IgD-negative memory B cell (primary cell): ENCODE measurements around the gene IGSF5. TPM values are rescaled to one million over a fixed set of nuclear protein-coding genes. Genes with fewer than 3 reads are reported as not detected.
A peak's percentile ranks its signal among the peaks of the same experiment; 100 is the strongest.
"Not testable (repeated sequence)": the region's sequence is repeated elsewhere in the genome, so short reads cannot be mapped to it uniquely, and the experiment has no call there.

Experiments used
- H3K27ac Mint-ChIP-seq, 3 donors: one replicate each; pipeline ENCODE4 v1.8.0; 2020 to 2022; ENCODE audit warnings: mild to moderate bottlenecking in 3 of 3, mixed read lengths in 3 of 3, moderate library complexity in 1 of 3
- H3K27me3 Mint-ChIP-seq: one replicate; pipeline ENCODE4 v1.8.0; 2021; ENCODE audit warnings: mixed read lengths
- H3K36me3 Mint-ChIP-seq: one replicate; pipeline ENCODE4 v1.8.0; 2020; ENCODE audit warnings: mild to moderate bottlenecking, mixed read lengths
- H3K4me1 Mint-ChIP-seq, 3 donors: one replicate each; pipeline ENCODE4 v1.8.0; 2020 to 2022; ENCODE audit warnings: mixed read lengths in 3 of 3, mild to moderate bottlenecking in 1 of 3
- H3K4me3 Mint-ChIP-seq, 4 donors: one replicate each; pipeline ENCODE4 v1.8.0; 2020 to 2022; ENCODE audit warnings: mild to moderate bottlenecking in 4 of 4, mixed read lengths in 4 of 4, moderate library complexity in 3 of 4
- H3K9me3 Mint-ChIP-seq, 3 donors: one replicate each; pipeline ENCODE4 v1.8.0; 2020 to 2021; ENCODE audit warnings: mixed read lengths in 3 of 3, mild to moderate bottlenecking in 1 of 3
- polyA plus RNA-seq: library from polyadenylated mRNA; unstranded; fragments of 300-500 nt; fragmentation: Illumina TruSeq; gene quantifications from one replicate; pipeline ENCODE4 v1.2.3, GENCODE V29; 2021

The IGSF5 gene
- not detected for polyA plus RNA-seq

DNA sequence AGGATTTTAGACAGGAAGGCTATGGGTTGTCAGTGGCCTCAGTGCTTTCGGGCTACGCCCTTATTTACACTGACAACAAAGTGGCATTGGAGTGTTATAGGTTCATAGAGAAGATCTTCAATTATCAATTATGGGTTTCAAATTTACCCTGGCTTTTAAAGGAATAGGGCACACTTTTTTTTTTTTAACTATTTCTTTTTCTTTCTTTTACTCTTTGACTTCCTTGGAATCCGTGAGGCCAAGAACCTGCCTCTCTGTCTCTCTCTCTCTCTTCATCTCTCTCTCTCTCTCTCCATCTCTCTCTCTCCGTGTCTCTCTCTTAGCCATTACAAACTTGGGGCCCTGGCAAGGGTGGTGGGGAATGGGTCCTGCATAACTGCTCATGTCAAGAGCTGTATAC lies at the start of gene IGSF5:
IGSF5 (plus strand) TSS at position 301 of the 400 bp plus-strand sequence. CDS start 327 bp downstream, outside the sequence.
- H3K4me3 Mint-ChIP-seq, H3K27me3 Mint-ChIP-seq, H3K9me3 Mint-ChIP-seq, H3K4me1 Mint-ChIP-seq, H3K36me3 Mint-ChIP-seq: not testable (repeated sequence)
- H3K27ac Mint-ChIP-seq: peak within 1 kb of the TSS in 1 of 3 donors; percentile 35

DNA sequence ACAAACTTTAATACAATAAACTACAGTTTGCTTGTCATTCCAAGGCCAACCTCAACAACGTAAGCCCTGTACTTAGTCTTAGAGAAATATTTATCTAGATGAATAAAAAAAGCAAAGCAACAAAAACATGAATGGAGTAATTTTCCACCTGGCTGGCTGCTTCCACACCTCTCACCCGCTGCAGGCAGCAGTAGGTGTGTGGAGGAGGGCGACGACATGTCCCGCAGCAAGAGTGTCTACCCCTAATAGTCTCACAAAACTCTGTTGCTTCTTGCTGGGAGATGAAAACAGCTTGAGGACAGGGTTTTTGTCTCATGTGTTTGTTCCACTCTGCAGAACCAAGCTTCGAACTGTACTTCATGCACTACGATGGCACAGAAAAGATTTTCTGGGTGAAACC lies 48.8 kb upstream of the IGSF5 start:
- Mint-ChIP-seq H3K4me1 (no peaks in the 10 kb centered on the region), H3K27me3 (no peaks in the 10 kb centered on the region), H3K36me3 (no peaks in the 10 kb centered on the region), H3K9me3 (peaks cover 0 to 4% (median 3%) of the 10 kb centered on the region in 3 donors), H3K27ac (no peak overlapping the region), H3K4me3 (no peak overlapping the region)

DNA sequence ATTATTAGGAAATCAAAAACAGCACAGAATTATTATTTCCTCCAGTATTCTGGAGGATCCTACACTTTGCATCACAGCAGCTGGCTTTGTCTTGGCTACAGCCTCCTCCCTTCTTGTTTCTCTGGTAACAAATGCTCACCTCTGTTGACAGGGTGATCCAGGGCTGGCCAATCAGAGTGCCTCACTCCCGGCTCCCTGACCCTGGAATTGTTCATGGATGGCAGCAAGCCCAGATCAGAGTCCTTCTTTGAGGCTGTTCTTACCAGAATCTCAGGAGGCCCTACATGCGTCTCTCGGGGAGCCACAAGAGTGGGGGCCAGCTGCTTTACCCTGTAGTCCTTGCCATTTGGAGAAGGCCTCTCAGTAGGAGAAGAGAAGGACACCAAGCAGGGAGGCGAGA lies 48.4 kb upstream of the IGSF5 start:
- H3K27me3 Mint-ChIP-seq: no peaks in the 10 kb centered on the region
- no peak overlapping the region for H3K27ac Mint-ChIP-seq
- H3K9me3 Mint-ChIP-seq: peaks cover 0 to 4% (median 3%) of the 10 kb centered on the region in 3 donors
- no peak overlapping the region for H3K4me3 Mint-ChIP-seq
- H3K4me1 Mint-ChIP-seq: no peaks in the 10 kb centered on the region
- H3K36me3 Mint-ChIP-seq: no peaks in the 10 kb centered on the region

DNA sequence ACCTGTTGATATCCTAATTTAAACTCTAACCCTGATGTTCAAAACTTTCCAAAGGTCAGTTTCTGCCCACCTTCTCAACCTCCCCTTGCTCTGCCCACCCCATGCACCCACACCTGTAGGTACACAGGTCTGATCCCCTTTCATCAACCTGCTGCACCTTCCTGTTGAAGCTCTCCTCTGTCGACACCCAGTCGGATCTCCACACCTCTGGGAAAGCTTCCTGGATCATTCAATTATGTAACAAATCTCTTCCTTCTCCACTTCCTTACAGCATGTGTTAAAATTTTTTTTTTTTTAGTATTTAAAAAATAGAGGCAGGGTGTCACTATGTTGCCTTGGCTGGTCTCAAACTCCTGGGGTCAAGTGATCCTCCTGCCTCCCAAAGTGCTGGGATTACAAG lies 44.7 kb upstream of the IGSF5 start:
- Mint-ChIP-seq H3K9me3 (peaks cover 4 to 15% (median 6%) of the 10 kb centered on the region in 3 donors), H3K27ac (no peak overlapping the region), H3K36me3 (no peaks in the 10 kb centered on the region), H3K27me3 (no peaks in the 10 kb centered on the region), H3K4me1 (no peaks in the 10 kb centered on the region), H3K4me3 (no peak overlapping the region)

DNA sequence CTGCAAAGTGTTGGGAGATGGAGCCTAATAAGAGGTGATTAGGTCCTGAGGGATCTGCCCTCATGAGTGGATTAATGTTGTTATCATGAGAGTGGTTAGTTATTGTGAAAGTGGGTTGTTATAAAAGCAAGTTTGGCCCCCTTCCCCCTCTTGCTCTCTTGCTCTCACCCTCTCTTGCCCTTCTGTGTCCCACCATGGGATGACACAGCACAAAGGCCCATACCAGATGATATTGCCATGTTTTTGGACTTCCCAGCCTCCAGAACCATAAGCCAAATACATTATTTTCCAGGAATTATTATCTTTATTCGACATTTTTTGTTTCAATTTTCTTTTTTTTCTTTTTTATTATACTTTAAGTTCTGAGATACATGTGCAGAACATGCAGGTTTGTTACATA lies 41.4 kb upstream of the IGSF5 start:
- H3K4me3 Mint-ChIP-seq: no peak overlapping the region
- no peaks in the 10 kb centered on the region for H3K36me3 Mint-ChIP-seq

DNA sequence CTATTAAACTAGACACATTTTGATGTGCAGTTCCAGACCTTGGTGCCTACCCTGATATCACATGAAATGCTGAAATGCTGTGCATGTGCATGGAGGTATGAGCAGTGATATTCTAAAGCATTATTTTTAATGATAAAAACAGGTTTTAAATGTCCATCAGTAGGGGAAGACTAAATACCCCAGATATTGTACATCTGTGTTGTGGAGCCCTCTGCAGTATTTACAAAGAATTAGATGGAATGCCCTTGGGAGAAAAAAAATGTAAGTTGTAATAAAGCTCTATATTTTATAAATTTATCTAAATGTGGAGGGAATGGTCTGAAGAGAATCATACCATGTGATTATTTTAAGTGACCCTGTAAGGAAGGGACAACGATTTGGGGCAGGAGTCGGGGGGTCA lies 39.1 kb upstream of the IGSF5 start:
- no peak overlapping the region for H3K27ac Mint-ChIP-seq
- no peaks in the 10 kb centered on the region for H3K36me3 Mint-ChIP-seq
- H3K9me3 Mint-ChIP-seq: peaks cover 4 to 12% (median 6%) of the 10 kb centered on the region in 3 donors
- H3K4me1 Mint-ChIP-seq: no peaks in the 10 kb centered on the region
- H3K4me3 Mint-ChIP-seq: no peak overlapping the region
- no peaks in the 10 kb centered on the region for H3K27me3 Mint-ChIP-seq

More for the DNA sequence above, 41.4 kb upstream of the IGSF5 start:
- peaks cover 4 to 12% (median 6%) of the 10 kb centered on the region in 3 donors for H3K9me3 Mint-ChIP-seq
- H3K4me1 Mint-ChIP-seq: no peaks in the 10 kb centered on the region
- no peak overlapping the region for H3K27ac Mint-ChIP-seq
- no peaks in the 10 kb centered on the region for H3K27me3 Mint-ChIP-seq

DNA sequence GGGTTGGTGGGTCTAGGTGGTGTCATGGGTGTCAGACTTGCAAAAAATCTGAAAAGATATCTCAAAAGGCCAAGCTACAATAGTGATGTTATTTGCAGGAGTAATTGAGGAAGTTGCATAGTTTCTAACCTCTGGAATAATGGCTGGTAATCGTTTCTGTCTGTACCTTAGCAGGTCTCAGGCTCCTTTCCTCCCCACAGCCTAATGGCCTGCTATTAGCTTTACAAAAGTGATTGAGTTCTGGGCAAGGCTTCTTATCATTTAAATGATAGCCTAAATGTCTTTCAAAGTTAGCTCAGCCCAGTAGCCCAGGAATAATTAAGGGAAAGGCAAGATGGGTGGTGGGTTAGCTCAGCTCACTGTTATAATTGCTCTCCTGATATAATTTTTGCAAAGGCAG lies 37.7 kb upstream of the IGSF5 start:
- H3K4me3 Mint-ChIP-seq: no peak overlapping the region
- H3K4me1 Mint-ChIP-seq: no peaks in the 10 kb centered on the region
- H3K9me3 Mint-ChIP-seq: peaks cover 4 to 12% (median 6%) of the 10 kb centered on the region in 3 donors
- H3K27me3 Mint-ChIP-seq: no peaks in the 10 kb centered on the region
- H3K36me3 Mint-ChIP-seq: no peaks in the 10 kb centered on the region
- H3K27ac Mint-ChIP-seq: no peak overlapping the region

DNA sequence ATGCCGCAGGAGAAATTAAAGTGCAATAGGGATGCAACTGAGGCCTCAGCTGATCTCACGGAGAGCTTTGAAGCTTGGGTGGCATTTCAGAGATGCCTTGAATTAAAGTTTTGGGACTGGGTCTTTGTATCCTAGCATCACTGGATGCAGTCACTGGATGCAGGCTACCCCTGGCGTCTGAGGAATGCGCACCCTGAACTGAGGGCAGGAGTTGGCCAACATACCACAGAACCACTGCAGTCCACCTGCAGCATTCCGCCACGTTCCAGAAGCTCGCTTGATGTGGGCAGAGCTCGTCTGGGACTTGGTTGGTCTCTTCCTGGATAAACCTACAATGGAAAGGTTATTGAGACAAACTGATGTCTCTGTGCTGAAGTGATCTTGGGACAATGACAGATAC lies 34.1 kb upstream of the IGSF5 start:
- Mint-ChIP-seq H3K27ac (no peak overlapping the region), H3K36me3 (no peaks in the 10 kb centered on the region), H3K27me3 (no peaks in the 10 kb centered on the region), H3K9me3 (peaks cover 0 to 2% (median 1%) of the 10 kb centered on the region in 3 donors), H3K4me3 (no peak overlapping the region), H3K4me1 (no peaks in the 10 kb centered on the region)

DNA sequence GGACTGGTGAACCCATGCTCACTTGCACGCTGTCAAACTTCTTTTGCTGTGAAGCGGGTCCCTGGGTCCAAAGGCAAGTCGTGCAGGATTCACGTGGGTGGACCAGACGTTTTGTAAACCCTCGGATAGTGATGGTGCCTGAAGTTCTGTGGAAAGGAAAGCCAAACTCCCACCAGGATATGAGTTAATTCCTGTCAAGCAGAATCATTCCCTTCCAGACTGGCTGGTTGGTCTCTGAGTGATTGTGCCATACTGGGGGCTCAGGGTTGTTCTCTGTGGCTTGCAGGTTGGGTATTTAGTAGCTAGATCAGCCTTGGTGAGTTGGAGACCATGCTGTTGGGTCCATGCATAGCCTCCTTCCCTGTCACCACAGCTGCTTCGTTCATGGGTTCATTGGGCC lies 32.7 kb upstream of the IGSF5 start:
- H3K4me1 Mint-ChIP-seq: peaks cover 0 to 2% (median 0%) of the 10 kb centered on the region in 3 donors
- H3K27ac Mint-ChIP-seq: no peak overlapping the region
- no peak overlapping the region for H3K4me3 Mint-ChIP-seq
- no peaks in the 10 kb centered on the region for H3K36me3 Mint-ChIP-seq
- peaks cover under 1% of the 10 kb centered on the region for H3K27me3 Mint-ChIP-seq
- H3K9me3 Mint-ChIP-seq: peaks cover 0 to 2% (median 1%) of the 10 kb centered on the region in 3 donors

DNA sequence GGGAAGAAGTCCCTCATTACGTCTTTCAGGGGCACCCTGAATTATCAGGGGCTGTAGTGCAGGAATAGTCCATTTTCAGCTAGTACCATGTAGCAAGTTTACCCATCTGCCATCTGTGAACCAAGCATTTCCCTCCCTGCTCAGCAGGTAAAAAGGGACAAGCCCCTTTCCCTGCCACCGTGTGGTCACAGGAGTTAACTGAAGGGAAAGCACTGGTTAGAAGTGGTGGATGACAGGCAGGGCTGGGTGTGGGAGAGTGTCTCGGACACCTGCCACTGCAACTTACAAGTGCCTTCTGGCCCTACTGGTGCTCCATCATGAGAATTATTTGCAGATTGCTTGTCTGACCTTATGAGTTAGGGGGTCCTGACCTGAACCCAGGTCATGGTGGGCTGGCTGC lies 32.0 kb upstream of the IGSF5 start:
- Mint-ChIP-seq H3K4me3 (no peak overlapping the region), H3K9me3 (peaks cover 0 to 2% (median 1%) of the 10 kb centered on the region in 3 donors), H3K27ac (no peak overlapping the region)

DNA sequence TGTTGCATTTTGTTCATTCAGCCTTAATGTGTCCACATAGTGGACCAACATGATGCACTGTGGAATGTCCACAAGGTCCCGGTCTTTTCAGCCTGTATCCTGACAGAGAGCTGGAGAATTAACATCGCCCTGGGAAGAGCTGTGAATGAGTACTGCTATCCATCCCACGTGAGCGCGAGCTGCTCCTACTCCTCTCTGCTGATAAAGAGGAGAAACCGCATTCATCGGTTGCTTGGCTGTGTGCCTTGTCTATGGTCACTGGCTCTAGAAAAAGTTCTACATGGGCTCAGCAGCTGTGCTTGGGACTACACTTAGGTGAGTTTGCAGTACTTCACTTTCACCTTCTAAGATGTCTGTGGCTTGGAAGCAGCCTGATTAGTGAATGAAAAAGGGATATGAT lies 31.1 kb upstream of the IGSF5 start:
- peaks cover 2% of the 10 kb centered on the region for H3K27me3 Mint-ChIP-seq
- peaks cover 0 to 1% (median 0%) of the 10 kb centered on the region in 3 donors for H3K9me3 Mint-ChIP-seq
- no peak overlapping the region for H3K27ac Mint-ChIP-seq
- no peaks in the 10 kb centered on the region for H3K36me3 Mint-ChIP-seq
- H3K4me3 Mint-ChIP-seq: no peak overlapping the region
- H3K4me1 Mint-ChIP-seq: peaks cover 0 to 2% (median 0%) of the 10 kb centered on the region in 3 donors

More for the DNA sequence above, 32.0 kb upstream of the IGSF5 start:
- H3K4me1 Mint-ChIP-seq: peaks cover 0 to 2% (median 0%) of the 10 kb centered on the region in 3 donors
- peaks cover 2% of the 10 kb centered on the region for H3K27me3 Mint-ChIP-seq
- no peaks in the 10 kb centered on the region for H3K36me3 Mint-ChIP-seq

DNA sequence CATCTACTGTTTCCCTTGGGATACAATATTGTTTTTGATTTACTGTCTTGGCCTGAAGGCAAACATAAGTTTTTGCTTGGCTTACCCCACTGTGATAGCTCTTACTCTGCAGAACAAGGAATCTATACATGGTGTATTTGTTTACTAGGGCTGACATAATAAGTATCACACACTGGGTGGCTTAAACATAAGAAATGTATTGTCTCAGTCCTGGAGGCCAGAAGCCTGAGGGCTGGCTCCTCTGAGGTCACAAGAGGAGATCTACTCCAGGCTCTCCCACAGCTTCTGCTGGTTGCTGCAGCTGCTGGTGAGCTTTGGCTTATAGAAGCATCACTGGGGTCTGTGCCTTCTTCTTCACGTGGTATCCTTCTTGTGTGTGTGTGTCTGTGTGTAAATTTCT lies 30.7 kb upstream of the IGSF5 start:
- no peak overlapping the region for H3K4me3 Mint-ChIP-seq
- no peaks in the 10 kb centered on the region for H3K36me3 Mint-ChIP-seq
- no peak overlapping the region for H3K27ac Mint-ChIP-seq
- peaks cover 0 to 1% (median 0%) of the 10 kb centered on the region in 3 donors for H3K9me3 Mint-ChIP-seq
- H3K4me1 Mint-ChIP-seq: peaks cover 0 to 2% (median 0%) of the 10 kb centered on the region in 3 donors
- peaks cover 2% of the 10 kb centered on the region for H3K27me3 Mint-ChIP-seq

DNA sequence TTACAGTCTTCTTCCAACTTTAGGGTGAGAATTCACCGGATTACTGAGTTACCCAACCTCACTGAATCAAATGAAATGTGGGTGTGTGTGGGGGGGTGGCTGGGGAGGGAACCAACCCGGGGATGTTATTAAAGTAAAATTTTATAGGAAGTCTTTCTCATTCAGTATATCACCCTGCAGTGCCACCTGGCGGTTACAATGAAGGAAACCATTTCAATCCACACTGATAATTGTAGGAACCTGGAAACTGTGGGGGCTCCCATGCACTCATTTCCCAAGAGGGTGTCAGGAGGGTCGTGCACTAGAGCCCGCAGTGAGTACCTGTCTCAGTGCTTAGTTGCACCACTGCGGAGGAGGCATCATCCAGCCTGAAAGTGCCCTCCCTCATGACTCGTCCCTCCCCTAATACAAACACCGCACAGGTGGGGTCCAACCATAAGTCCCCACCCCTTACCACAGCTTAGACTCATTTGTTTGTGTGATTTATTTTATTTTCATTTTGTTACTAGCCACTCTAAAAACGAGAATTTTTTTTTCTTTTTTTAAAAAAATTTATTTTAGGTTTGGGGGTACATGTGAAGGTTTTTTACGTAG lies 29.1 kb upstream of the IGSF5 start:
- Mint-ChIP-seq H3K36me3 (no peaks in the 10 kb centered on the region), H3K27me3 (peaks cover 2% of the 10 kb centered on the region), H3K4me1 (peaks cover 0 to 2% (median 0%) of the 10 kb centered on the region in 3 donors), H3K4me3 (no peak overlapping the region), H3K27ac (no peak overlapping the region), H3K9me3 (no peaks in the 10 kb centered on the region)

DNA sequence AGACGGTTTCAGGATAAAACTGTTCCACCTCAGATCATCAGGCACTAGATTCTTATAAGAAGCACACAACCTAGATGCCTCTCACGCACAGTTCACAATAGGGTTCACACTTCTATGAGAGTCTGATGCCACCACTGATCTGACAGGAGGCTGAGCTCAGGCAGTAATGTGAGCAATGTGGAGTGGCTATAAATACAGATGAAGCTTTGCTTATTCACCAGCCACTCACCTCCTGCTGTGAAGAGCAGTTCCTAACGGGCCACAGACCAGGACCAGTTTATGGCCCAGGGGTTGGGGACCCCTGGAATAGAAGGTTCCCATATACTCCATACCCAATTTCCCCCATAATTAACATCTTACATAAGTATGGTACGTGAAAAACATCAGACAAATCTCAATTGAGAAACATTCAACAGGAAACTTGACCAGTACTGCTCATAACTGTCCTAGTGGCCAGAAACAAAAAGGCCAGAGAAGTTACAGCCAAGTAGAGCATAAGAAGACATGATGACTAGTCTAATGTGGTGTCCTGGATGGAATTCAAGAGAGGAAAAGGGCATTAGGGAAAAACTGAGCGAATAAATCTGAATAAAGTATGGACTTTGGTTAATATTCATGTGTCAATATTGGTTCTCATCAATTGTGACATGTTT lies 24.7 kb upstream of the IGSF5 start:
- Mint-ChIP-seq H3K9me3 (peaks cover 0 to 1% (median 0%) of the 10 kb centered on the region in 3 donors), H3K36me3 (no peaks in the 10 kb centered on the region), H3K4me3 (no peak overlapping the region), H3K27ac (no peak overlapping the region), H3K27me3 (peaks cover 2% of the 10 kb centered on the region), H3K4me1 (peaks cover 0 to 2% (median 0%) of the 10 kb centered on the region in 3 donors)

DNA sequence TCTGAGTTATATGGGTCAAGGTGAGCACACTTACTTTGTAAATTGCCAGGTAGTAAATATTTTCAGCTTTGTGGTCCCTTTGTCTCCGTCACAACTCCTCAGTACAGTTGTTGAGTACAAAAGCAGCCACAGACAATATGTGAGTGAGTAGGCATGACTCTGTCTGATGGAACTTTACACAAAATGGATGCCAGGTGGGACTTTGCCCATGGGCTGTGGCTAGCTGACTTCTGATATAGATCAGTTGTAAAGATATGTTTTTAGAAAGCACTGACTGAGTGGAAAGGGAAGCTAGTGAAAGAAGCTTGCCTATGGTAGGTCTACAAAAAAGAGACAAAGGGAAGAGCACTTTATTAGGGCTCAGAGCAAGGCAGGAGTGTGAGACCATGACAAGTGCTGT lies 23.1 kb upstream of the IGSF5 start:
- no peak overlapping the region for H3K4me3 Mint-ChIP-seq
- peaks cover 0 to 1% (median 0%) of the 10 kb centered on the region in 3 donors for H3K9me3 Mint-ChIP-seq
- no peaks in the 10 kb centered on the region for H3K4me1 Mint-ChIP-seq
- H3K27me3 Mint-ChIP-seq: peaks cover 2% of the 10 kb centered on the region
- peak overlapping the region in 1 of 3 donors; percentile 39 for H3K27ac Mint-ChIP-seq
- H3K36me3 Mint-ChIP-seq: no peaks in the 10 kb centered on the region

DNA sequence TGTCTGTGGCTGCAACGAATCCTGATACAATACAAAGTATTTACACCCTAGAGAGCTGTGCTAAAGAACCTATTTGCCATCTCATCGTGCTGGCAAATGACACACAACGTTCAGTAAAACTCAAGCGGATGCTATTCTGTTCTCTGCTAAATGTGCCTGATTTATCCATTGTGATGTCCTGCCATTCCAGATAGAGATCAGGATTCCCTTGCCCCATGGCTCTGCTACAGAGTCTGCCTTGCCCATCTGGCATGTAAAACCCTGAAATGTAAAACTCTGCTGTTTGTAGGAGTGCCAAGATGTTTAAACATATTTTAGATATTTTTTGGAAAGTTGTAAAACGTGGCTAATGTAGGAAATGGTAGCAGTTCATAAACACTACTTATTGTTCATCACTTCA lies 20.0 kb upstream of the IGSF5 start:
- Mint-ChIP-seq H3K4me3 (no peak overlapping the region), H3K27me3 (no peaks in the 10 kb centered on the region), H3K9me3 (peaks cover 0 to 1% (median 0%) of the 10 kb centered on the region in 3 donors), H3K36me3 (no peaks in the 10 kb centered on the region), H3K27ac (no peak overlapping the region), H3K4me1 (no peaks in the 10 kb centered on the region)
